GM21367 (cell line): ENCODE data around the gene ZBTB20.

ENCODE experiments used
- ATAC-seq: cut with Tn5 transposase; IDR thresholded peaks from one replicate; pipeline ENCODE4 v1.9.1; 2021; ENCODE audit not compliant: unreplicated experiment

ZBTB20 gene

GRCh38 chr3:114874522-114874971, 272.5 kb downstream of the ZBTB20 start:
- ATAC-seq: no peak

DNA sequence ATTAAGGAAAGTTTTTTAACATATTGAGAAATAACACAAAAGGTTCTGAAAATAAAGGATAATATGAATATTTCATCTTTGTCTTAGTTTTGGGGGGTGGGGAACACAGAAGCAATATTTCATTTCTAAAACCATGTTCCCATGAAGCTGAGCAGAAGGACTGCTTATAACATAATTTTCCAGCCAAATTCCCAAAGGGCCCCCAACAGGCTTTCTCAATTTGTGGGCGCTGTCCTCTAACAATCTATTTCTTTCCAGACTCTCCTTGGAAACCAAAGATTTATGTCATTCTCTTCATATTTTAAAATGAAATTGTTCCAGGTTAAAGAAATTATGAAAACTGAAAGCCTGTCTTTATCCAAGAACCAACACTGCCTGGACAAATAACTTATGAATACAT, 273.5 kb downstream of the ZBTB20 start:
- no peak for ATAC-seq

DNA sequence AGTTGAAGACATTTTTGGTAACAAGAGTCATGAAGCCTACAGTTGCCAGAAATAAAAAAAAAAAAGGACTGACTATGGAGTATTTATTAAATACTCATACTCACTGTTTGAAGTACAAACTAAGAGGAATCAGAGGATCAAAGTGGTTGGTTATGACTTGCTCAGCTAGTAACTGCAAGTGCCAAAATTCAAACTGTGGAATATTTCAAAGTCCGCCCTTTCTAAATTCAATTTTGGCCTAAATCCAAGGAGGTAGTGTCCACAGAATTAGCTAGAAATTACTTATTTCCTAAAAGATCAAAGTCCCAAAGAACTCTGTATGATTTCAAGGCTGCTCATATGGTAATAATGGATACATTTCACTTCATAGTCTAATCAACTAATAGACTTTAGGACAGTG, 274.5 kb downstream of the ZBTB20 start:
- no peak for ATAC-seq

GRCh38 chr3:114872050-114872449, 275.0 kb downstream of the ZBTB20 start:
- ATAC-seq: no peak

GRCh38 chr3:114867835-114868503, 279.1 kb downstream of the ZBTB20 start:
- ATAC-seq: no peak

GRCh38 chr3:114867359-114867758, 279.7 kb downstream of the ZBTB20 start:
- ATAC-seq: no peak

DNA sequence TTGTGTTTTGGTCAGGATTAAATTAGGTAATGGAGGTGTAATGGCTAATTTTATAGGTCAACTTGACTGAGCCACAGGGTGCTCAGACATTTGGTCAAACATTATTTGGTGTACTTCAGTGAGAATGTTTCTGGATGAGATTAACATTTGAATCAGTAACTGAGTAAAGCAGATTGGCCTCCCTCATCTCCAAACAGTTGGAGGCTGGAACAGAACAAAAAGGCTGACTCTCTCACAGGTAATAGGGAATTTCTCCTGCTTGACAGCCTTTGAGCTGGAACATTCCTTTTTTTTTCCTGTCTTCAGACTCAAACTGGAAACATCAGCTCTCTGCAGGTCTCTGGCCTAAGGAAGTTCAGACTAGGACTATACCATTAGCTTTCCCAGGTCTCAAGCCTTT, 280.7 kb downstream of the ZBTB20 start:
- no peak for ATAC-seq

DNA sequence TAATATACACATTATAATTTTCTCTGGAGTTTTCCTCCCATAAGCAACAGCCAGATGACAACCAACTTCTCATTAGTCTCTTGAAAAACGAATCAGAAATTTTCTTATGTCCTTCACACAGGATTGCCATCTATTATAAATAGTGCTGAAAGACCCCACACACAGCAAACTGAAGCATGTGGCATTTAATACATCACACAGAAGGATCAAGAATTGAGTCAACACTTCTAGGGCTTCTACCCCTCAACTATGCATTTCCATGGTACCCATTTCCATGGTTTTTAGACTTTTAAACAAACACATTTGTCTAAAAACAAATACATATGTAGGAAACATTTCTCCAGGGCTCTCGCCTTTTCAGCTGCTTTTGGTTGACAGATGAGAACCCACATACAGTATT, 282.1 kb downstream of the ZBTB20 start:
- no peak for ATAC-seq

DNA sequence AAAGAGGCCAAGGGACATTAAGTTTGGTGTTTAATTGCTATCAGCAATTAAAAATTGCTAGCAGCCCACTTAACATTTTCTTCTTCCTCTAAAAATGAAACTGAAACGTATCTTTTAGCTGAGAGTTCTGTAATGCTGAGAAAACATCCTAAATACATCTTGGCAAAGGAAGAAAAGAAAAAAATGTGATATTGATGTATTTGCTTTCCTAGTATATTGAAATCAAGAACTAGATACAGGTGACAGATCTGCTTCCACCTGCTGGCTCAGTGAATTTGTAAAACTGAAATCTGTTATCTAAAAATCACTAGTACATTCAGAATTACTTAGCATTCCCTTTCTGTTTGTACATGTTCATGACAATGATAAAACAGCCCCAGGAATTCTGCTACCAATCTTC, 283.2 kb downstream of the ZBTB20 start:
- no peak for ATAC-seq

DNA sequence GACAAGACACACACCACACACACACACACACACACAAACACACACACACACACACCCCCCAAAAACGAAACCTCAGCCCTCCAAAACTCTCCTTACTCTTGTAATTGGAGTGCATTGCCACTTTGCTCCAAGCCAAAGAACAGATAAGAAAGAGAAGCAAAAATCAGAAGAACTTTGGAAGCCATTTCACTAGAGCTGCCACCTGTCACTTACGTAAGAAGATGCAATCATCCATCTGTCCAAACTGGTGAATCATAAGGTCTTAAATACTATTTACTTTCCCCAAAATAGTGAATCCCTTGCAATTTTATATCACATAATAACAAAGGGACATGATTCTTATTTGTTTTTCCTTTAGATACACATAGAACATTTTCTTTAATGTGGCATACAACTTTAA, 285.4 kb downstream of the ZBTB20 start:
- ATAC-seq: no peak

GRCh38 chr3:114860531-114860930, 286.6 kb downstream of the ZBTB20 start:
- ATAC-seq: no peak

- ATAC-seq: no peak
These were observed 288.8 kb downstream of the ZBTB20 start for GRCh38 chr3:114858329-114858728.

GRCh38 chr3:114857299-114857701, 289.8 kb downstream of the ZBTB20 start:
- no peak for ATAC-seq

DNA sequence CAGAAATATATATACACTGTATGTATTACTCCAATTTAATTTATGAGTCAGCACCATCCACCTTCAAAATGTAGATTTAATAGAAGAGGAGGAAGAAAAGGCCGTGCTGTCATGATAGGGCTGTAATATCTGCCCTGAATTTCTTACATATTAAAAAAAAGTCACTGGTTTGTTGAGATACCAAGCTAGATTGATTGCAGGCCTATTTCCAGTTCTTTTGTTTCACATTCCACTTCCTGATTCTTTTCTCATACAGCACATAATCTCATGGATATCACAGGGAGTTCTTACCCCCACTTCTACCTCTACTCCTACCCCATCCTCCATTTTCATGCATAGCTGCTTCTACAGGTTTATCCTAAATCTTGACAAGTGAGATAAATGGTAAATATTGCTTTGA, 290.3 kb downstream of the ZBTB20 start:
- no peak for ATAC-seq

DNA sequence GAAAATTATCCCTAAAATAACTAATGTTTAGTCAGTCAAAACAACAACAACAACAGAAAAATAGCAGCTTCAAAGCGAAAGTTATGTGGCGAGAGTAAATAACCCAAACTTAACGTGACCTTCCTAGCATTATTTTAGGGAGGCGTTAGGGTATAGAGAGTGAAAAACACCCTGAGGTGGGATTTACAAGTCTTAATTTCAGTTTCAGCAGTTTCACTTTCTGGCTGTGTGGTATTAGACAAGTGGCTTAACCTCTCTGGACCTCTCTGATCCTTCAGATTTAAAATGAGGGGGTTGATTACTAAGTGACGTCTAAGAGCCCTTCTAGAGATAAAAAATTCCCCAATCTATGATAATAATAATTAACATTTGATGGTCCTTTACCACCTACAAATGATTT, 291.2 kb downstream of the ZBTB20 start:
- no peak for ATAC-seq

DNA sequence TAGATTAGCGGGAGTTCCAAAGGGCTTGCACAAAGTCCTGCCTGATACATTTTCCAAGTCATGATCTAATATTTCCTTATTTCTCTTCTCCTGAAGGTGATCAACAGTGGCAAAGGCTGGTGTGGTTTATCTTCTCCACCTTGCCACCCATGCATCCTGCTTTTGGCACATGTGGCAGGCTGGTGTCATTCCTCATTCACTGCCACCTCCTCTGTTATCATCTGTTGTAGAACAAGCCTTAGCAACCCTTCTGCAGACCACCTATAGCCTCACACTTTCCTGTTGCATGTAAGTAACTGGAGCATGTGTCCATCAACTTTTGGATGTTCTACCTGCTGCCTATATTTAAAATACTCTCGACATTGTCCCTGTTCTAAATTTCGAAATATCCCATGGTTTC, 294.1 kb downstream of the ZBTB20 start:
- no peak for ATAC-seq

- ATAC-seq: no peak
These were observed 296.2 kb downstream of the ZBTB20 start for GRCh38 chr3:114850898-114851297.

DNA sequence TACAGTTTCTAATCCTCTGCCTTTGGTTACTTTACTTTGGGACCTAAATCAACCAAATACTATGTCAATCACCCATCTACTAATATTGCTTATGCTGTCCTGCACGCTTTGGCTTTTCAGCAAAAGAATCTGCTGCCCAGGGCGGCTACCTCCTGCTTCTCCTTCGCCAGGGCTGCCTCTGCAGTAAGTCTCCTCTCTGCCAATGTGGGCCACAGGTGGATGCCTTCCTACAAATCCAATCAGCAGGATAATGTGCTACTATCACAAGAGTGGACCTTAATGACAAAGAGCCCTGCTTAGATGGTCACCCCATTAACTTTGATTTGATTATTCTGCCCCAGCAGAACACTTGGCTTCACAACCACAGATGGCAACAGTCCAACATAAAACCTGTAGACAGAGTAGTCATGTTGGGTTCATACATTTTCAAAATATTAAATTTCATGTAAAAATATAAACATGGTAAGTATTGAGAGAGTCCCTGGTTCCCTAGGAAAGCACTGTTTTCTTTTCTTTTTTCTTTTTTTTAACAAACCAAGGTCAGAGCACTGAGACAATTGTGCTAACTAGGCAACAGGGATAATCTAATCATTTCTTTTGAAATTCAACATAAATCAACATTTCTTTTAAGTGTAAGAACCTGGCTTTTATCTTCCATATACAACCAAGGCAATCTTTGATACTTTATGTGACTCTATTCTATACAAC, 298.3 kb downstream of the ZBTB20 start:
- ATAC-seq: no peak

GRCh38 chr3:114848082-114848481, 299.0 kb downstream of the ZBTB20 start:
- no peak for ATAC-seq

DNA sequence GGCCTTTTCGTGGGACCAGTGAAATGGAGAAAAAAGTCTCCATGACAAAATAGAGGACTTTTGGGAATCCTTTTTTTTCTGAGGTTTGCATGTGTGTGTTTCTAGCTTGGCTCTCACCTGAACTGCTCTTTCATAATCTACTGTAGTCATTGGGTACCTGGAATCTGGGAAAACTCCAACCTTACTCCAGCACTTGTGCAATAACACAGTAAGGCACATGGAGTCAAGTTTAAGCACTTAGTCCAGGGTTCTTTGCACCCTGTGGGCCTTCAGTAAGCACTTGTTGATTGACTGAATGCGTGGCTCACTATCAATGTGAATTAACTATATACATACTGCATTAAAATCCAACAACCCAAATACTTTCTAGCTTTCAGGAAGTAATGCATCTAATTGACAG, 299.5 kb downstream of the ZBTB20 start:
- no peak for ATAC-seq

DNA sequence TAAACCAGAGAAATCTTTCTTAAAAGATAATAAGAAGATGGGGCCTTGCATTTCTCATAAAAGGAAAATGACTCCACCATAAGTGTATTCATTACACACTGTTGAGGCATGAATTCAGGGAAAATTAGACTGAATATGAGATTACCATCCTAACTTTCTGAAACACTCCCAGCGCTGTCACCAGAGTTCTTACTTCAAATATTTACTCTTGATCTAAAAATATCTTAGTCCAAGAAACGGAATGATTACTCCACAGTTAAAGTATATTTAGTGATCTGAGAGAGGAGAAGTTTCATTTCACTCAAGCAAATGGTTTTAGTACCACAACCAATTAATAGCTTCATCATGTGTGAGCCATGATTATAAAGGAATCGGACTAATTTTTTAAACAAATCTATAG, 300.3 kb downstream of the ZBTB20 start:
- ATAC-seq: no peak

GRCh38 chr3:114846252-114846651, 300.8 kb downstream of the ZBTB20 start:
- no peak for ATAC-seq

GRCh38 chr3:114841515-114841914, 305.6 kb downstream of the ZBTB20 start:
- no peak for ATAC-seq
